OCI-LY3 (cell line): Measurements from ENCODE around the gene FAM117A.

Source experiments
- H2AFZ ChIP-seq: fragments of 200-600, 300-600 bp; shearing (Covaris generic); 2 replicates; pipeline ENCODE4 v1.6.0; 2014; ENCODE audit warnings: antibody characterized with exemption, low read depth, low read length
- H3K27ac ChIP-seq: fragments of 200-600, 300-600 bp; sonication (generic); 2 replicates; pipeline ENCODE4 v1.5.1; 2014; ENCODE audit warnings: mild to moderate bottlenecking, low read length, moderate library complexity, mixed read lengths
- H3K27me3 ChIP-seq: fragments of 200-600, 300-600 bp; sonication (generic); 2 replicates; pipeline ENCODE4 v1.6.1; 2014; ENCODE audit warnings: low read depth, low read length, mixed read lengths
- H3K36me3 ChIP-seq: fragments of 200-600, 300-600 bp; sonication (generic); replicated peaks from 2 replicates; pipeline ENCODE3; 2014; ENCODE audit warnings: low read depth, low read length, mixed read lengths
- H3K4me1 ChIP-seq: fragments of 300-600, 200-600 bp; sonication (generic); 2 replicates; pipeline ENCODE4 v1.6.1; 2014; ENCODE audit warnings: low read length, mixed read lengths
- H3K4me2 ChIP-seq: fragments of 200-600, 300-600 bp; sonication (generic); 2 replicates; pipeline ENCODE4 v1.6.1; 2014; ENCODE audit warnings: low read length, mixed read lengths
- H3K4me3 ChIP-seq: fragments of 300-600, 200-600 bp; sonication (generic); 2 replicates; pipeline ENCODE4 v1.5.1; 2014; ENCODE audit warnings: antibody characterized with exemption, mild to moderate bottlenecking, low read length, moderate library complexity
- H3K79me2 ChIP-seq: fragments of 300-600, 200-600 bp; shearing (Covaris generic); 2 replicates; pipeline ENCODE4 v1.6.1; 2014; ENCODE audit warnings: mild to moderate bottlenecking, low read length, mixed read lengths
- H3K9ac ChIP-seq: fragments of 300-600, 200-600 bp; shearing (Covaris generic); 2 replicates; pipeline ENCODE4 v1.6.0; 2014; ENCODE audit warnings: mild to moderate bottlenecking, low read length, moderate library complexity
- H3K9me3 ChIP-seq: fragments of 200-600, 300-600 bp; shearing (Covaris generic); 2 replicates; pipeline ENCODE4 v1.6.1; 2014; ENCODE audit warnings: low read length, mixed read lengths; ENCODE audit not compliant: insufficient read depth
- H4K20me1 ChIP-seq: fragments of 200-600, 300-600 bp; sonication (generic); 2 replicates; pipeline ENCODE4 v1.6.1; 2016; ENCODE audit warnings: low read length, mixed read lengths; ENCODE audit not compliant: insufficient read depth
- EZH2phosphoT487 ChIP-seq: fragments of 200-600 bp; shearing (Covaris generic); IDR thresholded peaks from 2 replicates; pipeline ENCODE4 v1.6.1; 2018; ENCODE audit warnings: antibody characterized with exemption, mixed run types, low read depth
- TF ChIP-seq, protein P1 (sequence below): fragments of 200-600, 300-600 bp; sonication (generic); IDR thresholded peaks from 2 replicates; pipeline ENCODE4 v1.5.1; 2014; ENCODE audit warnings: antibody characterized with exemption, low read length, low read depth

FAM117A gene

GRCh38 chr17:49795372-49795771 is 31.4 kb upstream of the FAM117A start:
- Histone ChIP-seq H3K4me2 (no peak overlapping the region), H3K79me2 (peaks cover 62% of the 10 kb centered on the region), H3K4me1 (no peaks in the 10 kb centered on the region), H4K20me1 (peaks cover 27% of the 10 kb centered on the region), H3K4me3 (no peak overlapping the region), H3K27me3 (no peaks in the 10 kb centered on the region), H3K36me3 (peaks cover 56% of the 10 kb centered on the region), H3K9ac (no peak overlapping the region), H3K27ac (no peak overlapping the region), H2AFZ (no peak overlapping the region), H3K9me3 (no peaks in the 10 kb centered on the region)
- TF ChIP-seq EZH2phosphoT487 = no peak
- TF ChIP-seq, protein P1, sequence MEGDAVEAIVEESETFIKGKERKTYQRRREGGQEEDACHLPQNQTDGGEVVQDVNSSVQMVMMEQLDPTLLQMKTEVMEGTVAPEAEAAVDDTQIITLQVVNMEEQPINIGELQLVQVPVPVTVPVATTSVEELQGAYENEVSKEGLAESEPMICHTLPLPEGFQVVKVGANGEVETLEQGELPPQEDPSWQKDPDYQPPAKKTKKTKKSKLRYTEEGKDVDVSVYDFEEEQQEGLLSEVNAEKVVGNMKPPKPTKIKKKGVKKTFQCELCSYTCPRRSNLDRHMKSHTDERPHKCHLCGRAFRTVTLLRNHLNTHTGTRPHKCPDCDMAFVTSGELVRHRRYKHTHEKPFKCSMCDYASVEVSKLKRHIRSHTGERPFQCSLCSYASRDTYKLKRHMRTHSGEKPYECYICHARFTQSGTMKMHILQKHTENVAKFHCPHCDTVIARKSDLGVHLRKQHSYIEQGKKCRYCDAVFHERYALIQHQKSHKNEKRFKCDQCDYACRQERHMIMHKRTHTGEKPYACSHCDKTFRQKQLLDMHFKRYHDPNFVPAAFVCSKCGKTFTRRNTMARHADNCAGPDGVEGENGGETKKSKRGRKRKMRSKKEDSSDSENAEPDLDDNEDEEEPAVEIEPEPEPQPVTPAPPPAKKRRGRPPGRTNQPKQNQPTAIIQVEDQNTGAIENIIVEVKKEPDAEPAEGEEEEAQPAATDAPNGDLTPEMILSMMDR = no peak

DNA sequence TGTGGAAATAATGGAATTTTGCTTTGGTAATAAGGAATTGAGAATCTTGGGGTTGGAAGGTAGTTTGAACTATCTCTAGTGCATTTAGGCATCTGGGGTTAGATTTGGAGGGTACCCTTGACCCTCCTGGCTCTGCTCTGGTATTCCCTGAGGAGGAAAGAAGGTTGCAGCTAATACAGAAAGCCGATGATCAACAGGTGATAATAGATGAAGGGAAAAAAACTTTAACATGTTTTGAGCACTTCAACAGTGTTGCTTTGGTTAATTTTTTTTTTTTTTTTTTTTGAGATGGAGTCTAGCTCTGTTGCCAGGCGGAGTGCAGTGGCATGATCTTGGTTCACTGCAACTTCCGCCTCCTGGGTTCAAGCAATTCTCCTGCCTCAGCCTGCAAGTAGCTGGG is 29.4 kb upstream of the FAM117A start:
- Histone ChIP-seq H3K4me1 (peaks cover 8% of the 10 kb centered on the region), H3K27ac (no peak overlapping the region), H3K9ac (no peak overlapping the region), H4K20me1 (peaks cover 39% of the 10 kb centered on the region), H3K4me3 (no peak overlapping the region), H3K4me2 (no peak overlapping the region), H3K27me3 (no peaks in the 10 kb centered on the region), H3K9me3 (no peaks in the 10 kb centered on the region), H2AFZ (no peak overlapping the region), H3K79me2 (peaks cover 74% of the 10 kb centered on the region), H3K36me3 (peaks cover 48% of the 10 kb centered on the region)
- TF ChIP-seq, protein P1 = no peak
- TF ChIP-seq EZH2phosphoT487 = no peak

GRCh38 chr17:49789243-49789578 is 25.3 kb upstream of the FAM117A start:
- H3K36me3 ChIP-seq = peaks cover 27% of the 10 kb centered on the region

DNA sequence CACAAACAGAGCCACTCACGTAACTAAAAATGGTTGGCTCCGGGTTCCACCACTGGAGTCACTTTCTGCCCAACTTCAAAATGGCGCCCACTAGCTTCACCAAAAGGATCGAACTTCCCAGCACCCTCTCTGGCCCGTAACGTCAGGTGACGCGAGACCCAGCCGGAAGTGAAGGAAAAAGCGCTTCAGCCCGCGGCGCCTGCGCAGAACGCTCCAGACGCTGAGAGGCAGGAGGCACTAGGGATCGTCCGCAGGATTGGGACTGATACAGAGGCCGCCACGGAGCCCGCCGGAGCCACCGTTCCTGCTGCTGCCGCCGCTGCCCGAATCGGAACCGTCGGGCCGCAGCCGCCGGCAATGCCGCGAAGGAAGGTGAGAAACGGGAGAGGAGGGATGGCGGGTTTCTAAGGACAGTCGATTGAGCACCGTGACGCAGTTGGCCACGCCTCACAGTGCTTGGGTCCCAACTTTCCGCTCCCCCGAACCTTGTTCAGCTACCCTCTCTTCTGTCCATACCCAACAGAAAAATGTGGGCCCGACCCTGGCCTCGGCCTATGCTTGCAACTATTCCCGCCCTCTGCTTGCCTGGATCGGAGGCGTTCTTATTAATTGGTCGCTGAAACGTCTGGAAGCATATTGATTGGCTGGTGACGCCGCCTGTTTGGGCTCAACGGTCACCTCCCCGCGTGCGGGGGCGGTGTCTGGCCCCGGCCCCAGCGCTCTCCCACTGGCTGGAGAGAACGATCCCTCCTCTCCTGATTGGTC is 24.7 kb upstream of the FAM117A start, which contains the start of gene KAT7:
KAT7 (plus strand) TSS at position 204 of the 765 bp plus-strand sequence; CDS start at position 358, 154 bp downstream.
- Histone ChIP-seq H3K9ac (peak within 1 kb of the TSS; percentile 100), H3K4me2 (peak within 1 kb of the TSS; percentile 93), H3K9me3 (no peaks in the 10 kb centered on the region), H3K4me3 (peak within 1 kb of the TSS; percentile 96), H3K4me1 (peaks cover 18% of the 10 kb centered on the region), H3K36me3 (peaks cover 23% of the 10 kb centered on the region), H3K27me3 (no peaks in the 10 kb centered on the region), H2AFZ (peak within 1 kb of the TSS; percentile 95), H3K27ac (peak within 1 kb of the TSS; percentile 88), H3K79me2 (peaks cover 50% of the 10 kb centered on the region), H4K20me1 (peaks cover 33% of the 10 kb centered on the region)
- TF ChIP-seq EZH2phosphoT487 = no peak
- TF ChIP-seq, protein P1 = no peak

More at GRCh38 chr17:49789243-49789578, 25.3 kb upstream of the FAM117A start:
- H3K4me2 ChIP-seq = peak overlapping the region; percentile 78
- peaks cover 55% of the 10 kb centered on the region for H3K79me2 ChIP-seq
- no peak overlapping the region for H2AFZ ChIP-seq
- H3K4me1 ChIP-seq = peaks cover 18% of the 10 kb centered on the region
- no peak overlapping the region for H3K27ac ChIP-seq
- H3K9ac ChIP-seq = no peak overlapping the region
- no peaks in the 10 kb centered on the region for H3K27me3 ChIP-seq
- TF ChIP-seq EZH2phosphoT487 = no peak
- TF ChIP-seq, protein P1 = no peak
- H4K20me1 ChIP-seq = peaks cover 33% of the 10 kb centered on the region
- no peaks in the 10 kb centered on the region for H3K9me3 ChIP-seq
- H3K4me3 ChIP-seq = peak overlapping the region; percentile 96
